ENCODE measurements around the gene CHST1. TPM values are rescaled to one million over a fixed set of nuclear protein-coding genes. Genes with fewer than 3 reads are reported as not detected.

Gene CHST1
- total RNA-seq, 1 experiment from 2014 or later = not detected

DNA sequence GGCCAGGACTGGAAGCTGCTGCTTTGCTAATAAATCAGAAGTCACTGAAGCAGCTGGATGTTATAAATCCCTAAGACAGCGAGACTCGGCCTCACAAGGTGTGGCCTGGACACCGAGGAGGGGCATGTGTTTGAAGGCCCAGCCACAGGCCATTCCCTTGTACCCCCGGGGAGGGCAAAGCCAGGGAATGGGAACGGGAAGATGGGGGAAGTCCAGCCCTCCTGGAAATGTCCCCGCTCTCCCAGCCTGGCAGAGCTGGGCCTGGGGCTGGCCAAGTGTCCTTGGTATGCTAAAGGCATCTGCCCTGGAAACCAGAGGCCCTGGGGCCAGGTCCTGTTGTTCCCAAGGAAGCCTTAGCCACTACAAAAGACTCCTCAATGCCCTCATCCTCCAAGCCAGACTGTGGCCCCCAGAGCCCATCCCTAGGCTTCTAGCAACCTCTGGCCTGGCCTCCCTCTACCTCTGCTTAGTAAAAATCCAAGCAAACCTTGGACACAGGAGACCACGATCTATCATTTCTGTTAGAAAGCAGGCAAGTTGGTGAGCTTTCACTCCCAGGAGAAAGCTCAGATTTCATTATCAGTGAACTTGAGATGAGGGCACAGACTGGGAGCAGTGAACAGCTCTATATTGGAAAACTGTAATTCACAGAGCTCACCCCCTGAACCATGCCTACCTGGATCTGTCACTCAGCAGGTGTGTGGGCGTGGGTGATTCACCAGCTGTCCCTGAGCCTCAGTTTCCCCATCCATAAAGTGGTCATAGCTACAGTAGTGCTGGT lies 11.0 kb downstream of the CHST1 start:
- DNase-seq = no peak
- H3K4me1 ChIP-seq = no peaks in the 10 kb centered on the region
- Mint-ChIP-seq H3K27ac (ENCODE audit: unreplicated experiment) (no peak overlapping the region), H3K27me3 (ENCODE audit: insufficient read depth, unreplicated experiment) (peaks cover 27% of the 10 kb centered on the region), H3K4me3 (ENCODE audit: unreplicated experiment) (no peak overlapping the region), H3K36me3 (ENCODE audit: insufficient read depth, unreplicated experiment) (no peaks in the 10 kb centered on the region), H3K9me3 (ENCODE audit: unreplicated experiment) (no peaks in the 10 kb centered on the region), H3K4me1 (ENCODE audit: low read depth, unreplicated experiment) (no peaks in the 10 kb centered on the region)
- no peak overlapping the region for H3K4me3 ChIP-seq (ENCODE audit: low read depth, low read length)
- H3K36me3 ChIP-seq (ENCODE audit: control insufficient read depth, insufficient read depth, low read length) = no peaks in the 10 kb centered on the region
- TF ChIP-seq, protein P1, sequence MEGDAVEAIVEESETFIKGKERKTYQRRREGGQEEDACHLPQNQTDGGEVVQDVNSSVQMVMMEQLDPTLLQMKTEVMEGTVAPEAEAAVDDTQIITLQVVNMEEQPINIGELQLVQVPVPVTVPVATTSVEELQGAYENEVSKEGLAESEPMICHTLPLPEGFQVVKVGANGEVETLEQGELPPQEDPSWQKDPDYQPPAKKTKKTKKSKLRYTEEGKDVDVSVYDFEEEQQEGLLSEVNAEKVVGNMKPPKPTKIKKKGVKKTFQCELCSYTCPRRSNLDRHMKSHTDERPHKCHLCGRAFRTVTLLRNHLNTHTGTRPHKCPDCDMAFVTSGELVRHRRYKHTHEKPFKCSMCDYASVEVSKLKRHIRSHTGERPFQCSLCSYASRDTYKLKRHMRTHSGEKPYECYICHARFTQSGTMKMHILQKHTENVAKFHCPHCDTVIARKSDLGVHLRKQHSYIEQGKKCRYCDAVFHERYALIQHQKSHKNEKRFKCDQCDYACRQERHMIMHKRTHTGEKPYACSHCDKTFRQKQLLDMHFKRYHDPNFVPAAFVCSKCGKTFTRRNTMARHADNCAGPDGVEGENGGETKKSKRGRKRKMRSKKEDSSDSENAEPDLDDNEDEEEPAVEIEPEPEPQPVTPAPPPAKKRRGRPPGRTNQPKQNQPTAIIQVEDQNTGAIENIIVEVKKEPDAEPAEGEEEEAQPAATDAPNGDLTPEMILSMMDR (IDR thresholded peaks at IDR 0.05; ENCODE audit: insufficient read depth in 1 of 2, low read depth in 1 of 2, low read length in 1 of 2, severe bottlenecking in 1 of 2, unreplicated experiment in 1 of 2) = no peak
- peaks cover 1% of the 10 kb centered on the region for H3K27me3 ChIP-seq (replicated peaks; ENCODE audit: control insufficient read depth, insufficient read depth, low read length)
- no TSS peak for BruUV-seq (replicated peaks)
- intact Hi-C loops (cut with micrococcal nuclease; ENCODE audit: unreplicated experiment) = loop anchor here (1.0 to 5.0 kb wide), 2 partner anchors 118 to 283 kb away; no protein-coding TSS in a partner anchor
- no peaks in the 10 kb centered on the region for H3K9me3 ChIP-seq
- ChIA-PET POLR2A (interaction anchor here (0.6 kb wide), 1 partner anchor 30 kb away, joined by 3 read pairs; no protein-coding TSS in a partner anchor), CTCF (interaction anchor here (0.6 to 3.3 kb wide), 16 partner anchors 8 to 1980 kb away, joined by 3 to 36 read pairs (median 3); no protein-coding TSS in a partner anchor)

DNA sequence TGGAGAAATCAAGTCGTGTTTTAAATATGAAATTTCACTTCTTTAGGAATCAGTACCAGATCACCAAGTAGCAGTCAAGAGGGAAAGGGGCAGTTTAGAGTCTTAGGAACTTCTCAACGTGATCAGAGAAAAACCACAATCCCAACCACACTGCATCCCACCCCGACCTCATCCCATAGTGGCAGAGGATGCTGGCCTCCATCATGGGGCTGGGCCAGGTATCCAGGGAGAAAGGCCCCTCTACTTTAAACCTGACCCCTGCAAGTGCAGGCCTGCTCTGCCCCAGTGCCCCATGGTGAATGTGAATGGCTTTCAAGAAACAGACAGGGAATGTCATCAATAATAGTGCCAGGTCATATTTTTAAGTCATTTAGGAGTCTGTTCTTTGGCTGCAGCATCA lies 12.1 kb downstream of the CHST1 start:
- no peaks in the 10 kb centered on the region for H3K36me3 ChIP-seq (ENCODE audit: control insufficient read depth, insufficient read depth, low read length)
- peaks cover 27% of the 10 kb centered on the region for H3K27me3 Mint-ChIP-seq (ENCODE audit: insufficient read depth, unreplicated experiment)
- TF ChIP-seq, protein P1 (IDR thresholded peaks at IDR 0.05; ENCODE audit: insufficient read depth in 1 of 2, low read depth in 1 of 2, low read length in 1 of 2, severe bottlenecking in 1 of 2, unreplicated experiment in 1 of 2) = no peak
- CTCF ChIA-PET = interaction anchor here (0.7 to 0.9 kb wide), 2 partner anchors 13 to 118 kb away, joined by 3 to 4 read pairs; no protein-coding TSS in a partner anchor
- no peak for DNase-seq
- H3K4me1 ChIP-seq = no peaks in the 10 kb centered on the region
- no peak overlapping the region for H3K27ac Mint-ChIP-seq (ENCODE audit: unreplicated experiment)
- no peaks in the 10 kb centered on the region for H3K36me3 Mint-ChIP-seq (ENCODE audit: insufficient read depth, unreplicated experiment)
- BruUV-seq (replicated peaks) = no TSS peak
- H3K4me3 Mint-ChIP-seq (ENCODE audit: unreplicated experiment) = no peak overlapping the region
- intact Hi-C loops (cut with micrococcal nuclease; ENCODE audit: unreplicated experiment) = no loop called here
- no peaks in the 10 kb centered on the region for H3K9me3 Mint-ChIP-seq (ENCODE audit: unreplicated experiment)
- H3K4me3 ChIP-seq (ENCODE audit: low read depth, low read length) = no peak overlapping the region
- peaks cover 1% of the 10 kb centered on the region for H3K27me3 ChIP-seq (replicated peaks; ENCODE audit: control insufficient read depth, insufficient read depth, low read length)
- no peaks in the 10 kb centered on the region for H3K4me1 Mint-ChIP-seq (ENCODE audit: low read depth, unreplicated experiment)
- no peaks in the 10 kb centered on the region for H3K9me3 ChIP-seq
- POLR2A ChIA-PET = no interaction called here

DNA sequence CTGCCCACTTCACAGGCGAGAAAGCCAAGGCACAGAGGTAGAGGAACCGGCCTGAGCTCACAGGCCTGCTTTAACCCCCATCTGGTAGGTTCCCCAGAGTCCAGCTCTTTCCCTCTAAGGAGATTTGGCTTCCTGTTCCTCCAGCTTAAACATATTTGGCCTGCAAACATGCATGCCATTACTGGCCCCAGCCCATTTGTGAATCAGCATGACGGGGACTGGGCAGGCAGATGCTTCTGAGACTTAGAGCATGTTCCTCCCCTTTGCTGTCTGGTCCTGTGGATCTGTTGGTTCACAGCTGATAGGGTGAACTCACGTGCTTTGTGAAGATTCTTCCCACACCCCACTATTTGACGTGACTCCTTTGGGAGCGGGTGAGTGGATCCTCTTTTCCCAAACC lies 12.6 kb downstream of the CHST1 start:
- H3K9me3 ChIP-seq = no peaks in the 10 kb centered on the region
- no peak overlapping the region for H3K4me3 Mint-ChIP-seq (ENCODE audit: unreplicated experiment)
- peaks cover 1% of the 10 kb centered on the region for H3K27me3 ChIP-seq (replicated peaks; ENCODE audit: control insufficient read depth, insufficient read depth, low read length)
- no peaks in the 10 kb centered on the region for H3K36me3 ChIP-seq (ENCODE audit: control insufficient read depth, insufficient read depth, low read length)
- POLR2A ChIA-PET = no interaction called here
- peaks cover 27% of the 10 kb centered on the region for H3K27me3 Mint-ChIP-seq (ENCODE audit: insufficient read depth, unreplicated experiment)
- TF ChIP-seq, protein P1 (IDR thresholded peaks at IDR 0.05; ENCODE audit: insufficient read depth in 1 of 2, low read depth in 1 of 2, low read length in 1 of 2, severe bottlenecking in 1 of 2, unreplicated experiment in 1 of 2) = no peak
- DNase-seq = no peak
- intact Hi-C loops (cut with micrococcal nuclease; ENCODE audit: unreplicated experiment) = no loop called here
- H3K36me3 Mint-ChIP-seq (ENCODE audit: insufficient read depth, unreplicated experiment) = no peaks in the 10 kb centered on the region
- no peaks in the 10 kb centered on the region for H3K9me3 Mint-ChIP-seq (ENCODE audit: unreplicated experiment)
- no peaks in the 10 kb centered on the region for H3K4me1 ChIP-seq
- H3K4me3 ChIP-seq (ENCODE audit: low read depth, low read length) = no peak overlapping the region
- no peaks in the 10 kb centered on the region for H3K4me1 Mint-ChIP-seq (ENCODE audit: low read depth, unreplicated experiment)
- CTCF ChIA-PET = interaction anchor here (0.9 kb wide), 1 partner anchor 119 kb away, joined by 4 read pairs; no protein-coding TSS in a partner anchor
- H3K27ac Mint-ChIP-seq (ENCODE audit: unreplicated experiment) = no peak overlapping the region
- no TSS peak for BruUV-seq (replicated peaks)

Measured in Caco-2 (cell line).